Mucosa of stomach (tissue), 1 donor: ENCODE data around the gene PPM1H.
"Not testable (repeated sequence)": the region's sequence is repeated elsewhere in the genome, so short reads cannot be mapped to it uniquely, and the experiment has no call there.

Experiments used
- H3K27me3 ChIP-seq: one replicate; pipeline ENCODE4 v1.7.0; 2013; ENCODE audit warnings: mild to moderate bottlenecking, low read length; ENCODE audit not compliant: control insufficient read depth, insufficient read depth
- H3K36me3 ChIP-seq: one replicate; pipeline ENCODE4 v1.7.0; 2013; ENCODE audit warnings: low read length; ENCODE audit not compliant: control insufficient read depth, insufficient read depth
- H3K4me1 ChIP-seq: one replicate; pipeline ENCODE4 v1.7.0; 2013; ENCODE audit warnings: mild to moderate bottlenecking, low read length; ENCODE audit not compliant: control insufficient read depth, insufficient read depth
- H3K4me3 ChIP-seq: one replicate; pipeline ENCODE4 v1.7.0; 2013; ENCODE audit warnings: low read length
- H3K9ac ChIP-seq: one replicate; pipeline ENCODE4 v1.7.0; 2013; ENCODE audit warnings: mild to moderate bottlenecking, low read length, moderate library complexity
- H3K9me3 ChIP-seq: one replicate; pipeline ENCODE4 v1.7.0; 2013; ENCODE audit warnings: mild to moderate bottlenecking, low read length, moderate library complexity; ENCODE audit not compliant: control insufficient read depth
- donor health status: Pancreatic carcinoma.

PPM1H gene

DNA sequence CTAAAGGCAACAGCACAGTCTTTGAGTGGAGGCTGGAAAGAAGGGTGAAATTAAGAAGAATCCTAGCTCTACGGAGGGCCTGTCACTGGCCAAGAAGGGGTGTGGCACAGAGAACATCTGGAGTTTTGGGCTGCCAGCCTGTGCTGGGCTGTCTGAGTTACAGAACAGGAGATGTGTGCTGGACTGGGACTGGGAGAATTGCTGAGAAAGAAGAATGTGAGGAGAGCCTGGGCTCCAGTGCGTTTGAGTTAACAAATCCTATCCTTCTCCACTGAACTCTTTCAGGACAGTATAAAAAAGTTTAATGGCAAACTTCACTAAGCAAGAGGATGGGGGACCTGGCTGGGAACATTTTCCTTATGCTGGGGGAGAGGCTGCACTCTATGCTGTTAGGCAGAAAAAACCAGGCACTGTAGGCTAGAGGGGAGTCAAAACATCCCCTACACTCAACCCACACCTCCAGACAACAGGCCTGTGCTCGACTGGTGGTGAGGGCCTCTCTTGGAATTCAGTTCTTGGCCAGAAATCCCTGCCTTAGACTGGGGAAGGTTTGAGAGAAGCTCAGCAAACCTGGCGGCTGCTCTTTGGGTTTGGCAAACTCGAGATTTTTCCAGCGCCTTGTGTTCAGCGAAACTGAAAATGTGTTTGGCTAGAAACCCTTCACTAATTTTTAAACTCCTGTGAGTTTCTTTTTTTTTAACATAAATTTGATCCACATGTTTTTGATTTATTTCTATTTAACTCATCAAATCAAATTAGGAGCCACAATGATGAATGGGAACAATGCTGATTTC lies 251.0 kb downstream of the PPM1H start:
- no peaks in the 10 kb centered on the region for H3K36me3 ChIP-seq
- no peak overlapping the region for H3K9ac ChIP-seq
- H3K4me3 ChIP-seq: no peak overlapping the region
- H3K4me1 ChIP-seq: no peaks in the 10 kb centered on the region
- no peaks in the 10 kb centered on the region for H3K27me3 ChIP-seq
- H3K9me3 ChIP-seq: no peaks in the 10 kb centered on the region

- no peak overlapping the region for H3K9ac ChIP-seq
- H3K4me3 ChIP-seq: no peak overlapping the region
- no peaks in the 10 kb centered on the region for H3K4me1 ChIP-seq
- H3K9me3 ChIP-seq: no peaks in the 10 kb centered on the region
- no peaks in the 10 kb centered on the region for H3K36me3 ChIP-seq
- no peaks in the 10 kb centered on the region for H3K27me3 ChIP-seq
Measured at GRCh38 chr12:62681306-62681705, 253.6 kb downstream of the PPM1H start.

GRCh38 chr12:62679608-62680007 lies 255.3 kb downstream of the PPM1H start:
- Histone ChIP-seq H3K4me1 (no peaks in the 10 kb centered on the region), H3K9me3 (no peaks in the 10 kb centered on the region), H3K4me3 (no peak overlapping the region), H3K27me3 (no peaks in the 10 kb centered on the region), H3K9ac (no peak overlapping the region), H3K36me3 (no peaks in the 10 kb centered on the region)

- Histone ChIP-seq H3K9me3 (no peaks in the 10 kb centered on the region), H3K27me3 (no peaks in the 10 kb centered on the region), H3K9ac (no peak overlapping the region), H3K4me3 (no peak overlapping the region), H3K4me1 (no peaks in the 10 kb centered on the region), H3K36me3 (no peaks in the 10 kb centered on the region)
Measured at GRCh38 chr12:62677355-62677754, 257.6 kb downstream of the PPM1H start.

GRCh38 chr12:62676521-62677307 lies 258.2 kb downstream of the PPM1H start:
- Histone ChIP-seq H3K4me3 (no peak overlapping the region), H3K9ac (no peak overlapping the region), H3K4me1 (no peaks in the 10 kb centered on the region), H3K9me3 (no peaks in the 10 kb centered on the region), H3K36me3 (no peaks in the 10 kb centered on the region), H3K27me3 (no peaks in the 10 kb centered on the region)

DNA sequence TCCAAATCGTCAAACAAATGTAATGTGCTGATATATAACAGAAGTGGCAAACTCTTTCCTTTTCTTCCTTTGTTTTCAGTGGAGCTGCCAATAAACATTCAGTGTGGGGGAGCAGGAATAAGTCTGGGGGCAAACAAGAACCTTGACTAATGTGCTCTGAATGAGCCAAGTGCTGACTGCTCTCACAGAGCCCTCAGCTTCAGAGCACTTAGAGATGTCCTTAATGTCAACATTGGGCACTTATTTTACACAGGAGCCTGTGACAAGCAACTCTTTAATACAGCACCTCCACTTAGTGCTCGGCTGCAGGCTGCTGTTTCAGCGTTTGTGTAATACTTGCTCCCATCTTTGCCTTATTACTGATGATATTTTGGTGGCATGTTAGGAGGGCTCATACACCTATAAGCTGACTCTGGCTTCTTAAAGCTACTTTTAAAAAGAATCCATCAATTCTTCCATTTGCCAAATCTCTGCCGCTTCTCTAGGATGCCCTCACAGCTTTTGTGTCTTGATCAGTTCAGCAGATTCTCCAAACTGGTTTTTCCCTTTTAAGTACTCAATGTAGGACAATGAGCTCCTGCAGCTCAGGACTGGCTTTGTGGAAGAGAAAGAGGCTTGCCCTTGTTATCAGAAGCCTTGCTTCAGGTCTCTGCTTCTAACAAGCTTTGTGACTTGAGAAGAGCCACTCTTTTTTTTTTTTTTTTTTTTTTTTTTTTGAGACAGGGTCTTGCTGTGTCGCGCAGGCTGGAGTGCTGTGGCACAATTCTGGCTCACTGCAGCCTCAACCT lies 261.7 kb downstream of the PPM1H start:
- Histone ChIP-seq H3K27me3 (no peaks in the 10 kb centered on the region), H3K36me3 (no peaks in the 10 kb centered on the region), H3K9me3 (no peaks in the 10 kb centered on the region)

DNA sequence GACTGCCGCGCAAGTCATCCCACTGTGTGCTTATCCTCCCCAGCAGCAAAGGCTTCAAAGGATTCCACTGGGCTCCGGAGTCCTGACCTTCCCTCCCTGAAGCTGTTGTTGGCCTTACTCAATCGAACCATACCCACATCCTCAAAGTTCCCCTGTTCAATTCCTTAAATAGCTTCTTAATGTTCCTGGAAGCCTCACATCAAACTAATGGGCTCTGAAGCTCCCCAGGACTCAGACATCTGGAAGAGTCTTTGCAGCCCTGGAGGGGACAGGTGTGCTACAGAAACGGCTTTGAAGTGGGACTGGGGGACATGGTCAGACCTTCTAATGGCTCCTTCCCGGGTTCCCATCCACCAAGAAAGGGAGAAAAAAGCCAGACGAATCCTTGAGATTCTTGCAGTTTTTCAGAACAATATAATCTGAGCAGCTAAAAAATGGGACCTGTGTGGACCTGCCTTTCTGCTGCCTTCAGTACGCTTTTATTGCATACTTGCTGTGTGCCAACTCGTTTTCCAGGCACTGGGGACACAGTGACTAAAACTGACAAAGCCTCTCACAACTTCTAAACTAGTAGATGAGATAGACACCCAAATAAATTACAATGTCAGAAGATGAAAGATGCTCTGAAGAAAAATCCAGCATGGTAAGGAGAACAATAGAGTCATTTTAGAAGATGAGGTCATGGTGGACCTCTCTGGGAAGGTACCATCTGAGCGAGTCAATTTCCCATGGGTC lies 263.8 kb downstream of the PPM1H start:
- no peaks in the 10 kb centered on the region for H3K4me1 ChIP-seq
- H3K27me3 ChIP-seq: no peaks in the 10 kb centered on the region
- no peak overlapping the region for H3K9ac ChIP-seq
- no peaks in the 10 kb centered on the region for H3K36me3 ChIP-seq
- no peaks in the 10 kb centered on the region for H3K9me3 ChIP-seq
- H3K4me3 ChIP-seq: no peak overlapping the region

More for the DNA sequence above, 261.7 kb downstream of the PPM1H start:
- Histone ChIP-seq H3K4me3 (no peak overlapping the region), H3K9ac (no peak overlapping the region), H3K4me1 (no peaks in the 10 kb centered on the region)

DNA sequence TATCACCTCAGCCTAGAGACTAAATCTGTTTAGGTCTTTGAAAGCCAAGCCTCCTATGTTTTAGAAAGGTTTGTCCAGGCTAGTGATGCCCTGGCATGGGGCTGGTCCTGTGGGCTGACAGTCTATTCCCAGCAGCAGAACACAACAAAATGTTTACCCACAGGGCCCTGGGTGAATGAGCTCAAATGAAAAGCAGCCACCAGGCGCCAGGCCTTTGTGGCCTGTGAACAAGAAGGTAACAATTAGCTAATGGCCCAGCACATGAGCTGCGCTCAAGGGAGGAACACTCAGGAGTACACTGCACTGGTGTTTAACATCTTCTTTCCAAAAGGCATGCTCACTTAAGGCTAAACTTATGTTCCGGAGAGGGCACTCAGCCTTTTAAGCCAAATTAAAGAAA lies 266.2 kb downstream of the PPM1H start:
- Histone ChIP-seq H3K4me1 (no peaks in the 10 kb centered on the region), H3K9me3 (no peaks in the 10 kb centered on the region), H3K4me3 (no peak overlapping the region), H3K27me3 (no peaks in the 10 kb centered on the region), H3K9ac (no peak overlapping the region), H3K36me3 (no peaks in the 10 kb centered on the region)

GRCh38 chr12:62664951-62665350 lies 270.0 kb downstream of the PPM1H start:
- H3K27me3 ChIP-seq, H3K4me3 ChIP-seq, H3K4me1 ChIP-seq, H3K9ac ChIP-seq, H3K9me3 ChIP-seq, H3K36me3 ChIP-seq: not testable (repeated sequence)

DNA sequence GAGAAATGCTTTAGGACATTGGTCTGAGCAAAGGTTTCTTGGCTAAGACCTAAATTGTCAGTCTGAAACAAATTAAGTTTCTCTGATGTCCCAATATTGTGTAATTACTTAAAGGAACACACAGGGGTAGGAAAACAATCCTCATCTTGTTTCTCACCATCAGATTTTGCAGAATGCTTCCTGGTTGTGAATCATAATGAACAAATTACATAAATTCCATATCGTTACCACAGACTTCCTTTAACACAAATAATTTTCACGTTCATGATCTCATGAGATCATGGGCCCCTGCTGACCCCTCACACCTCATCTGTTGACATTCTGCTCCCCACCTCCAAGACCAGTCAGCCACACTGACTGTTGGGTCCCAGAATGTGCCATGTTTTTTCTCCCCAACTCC lies 274.2 kb downstream of the PPM1H start:
- no peaks in the 10 kb centered on the region for H3K36me3 ChIP-seq
- no peaks in the 10 kb centered on the region for H3K4me1 ChIP-seq
- no peaks in the 10 kb centered on the region for H3K9me3 ChIP-seq
- no peak overlapping the region for H3K4me3 ChIP-seq
- no peaks in the 10 kb centered on the region for H3K27me3 ChIP-seq
- no peak overlapping the region for H3K9ac ChIP-seq

GRCh38 chr12:62659453-62660295 lies 275.3 kb downstream of the PPM1H start:
- no peaks in the 10 kb centered on the region for H3K27me3 ChIP-seq
- H3K36me3 ChIP-seq: no peaks in the 10 kb centered on the region
- no peaks in the 10 kb centered on the region for H3K9me3 ChIP-seq

More at GRCh38 chr12:62659453-62660295, 275.3 kb downstream of the PPM1H start:
- Histone ChIP-seq H3K9ac (no peak overlapping the region), H3K4me1 (no peaks in the 10 kb centered on the region), H3K4me3 (no peak overlapping the region)
